Spinal cord (tissue), 10 donors: Measurements from ENCODE around the gene CST6. TPM values are rescaled to one million over a fixed set of nuclear protein-coding genes. Genes with fewer than 3 reads are reported as not detected.
"Not testable (repeated sequence)": the region's sequence is repeated elsewhere in the genome, so short reads cannot be mapped to it uniquely, and the experiment has no call there.

Experiments
- DNase-seq, 6 donors: peaks; one replicate each; pipeline versions ENCODE4 v3.0.0 to v3.0.0-alpha.2; 2013 to 2015; ENCODE audit warnings: low spot score in 6 of 6, low read depth in 4 of 6
- H3K27ac ChIP-seq: one replicate; pipeline ENCODE4 v1.5.1; 2013; ENCODE audit warnings: low read depth, low read length, control low read depth
- H3K27me3 ChIP-seq: one replicate; pipeline ENCODE4 v1.6.1; 2013; ENCODE audit warnings: low read length; ENCODE audit not compliant: control insufficient read depth, insufficient read depth
- H3K36me3 ChIP-seq: one replicate; pipeline ENCODE4 v1.6.1; 2013; ENCODE audit warnings: low read length; ENCODE audit not compliant: control insufficient read depth, insufficient read depth
- H3K4me1 ChIP-seq: one replicate; pipeline ENCODE4 v1.6.1; 2013; ENCODE audit warnings: low read length; ENCODE audit not compliant: control insufficient read depth, insufficient read depth
- H3K4me3 ChIP-seq: one replicate; pipeline ENCODE4 v1.5.1; 2013; ENCODE audit warnings: low read depth, low read length, control low read depth
- H3K9me3 ChIP-seq: one replicate; pipeline ENCODE4 v1.6.1; 2013; ENCODE audit warnings: low read length; ENCODE audit not compliant: control insufficient read depth, insufficient read depth
- WGBS: methylation state at CpG from one replicate; pipeline ENCODE4 v1.1.5; 2013; ENCODE audit warnings: missing lambda C conversion rate; ENCODE audit not compliant: insufficient coverage; 5-methylcytosine and 5-hydroxymethylcytosine counted together
- polyA plus RNA-seq, 2 donors: library from polyadenylated mRNA; unstranded; fragments of 120-200 nt; gene quantifications; one replicate each; pipeline ENCODE4 v1.2.1, GENCODE V29; 2013; ENCODE audit not compliant: insufficient read length in 2 of 2
- total RNA-seq, 2 donors: library from RNA; depleted of rRNA in 1 of 2; stranded (reverse); fragments of 120-200 nt in 1 of 2; fragments of >200 nt in 1 of 2; gene quantifications; one replicate each; pipeline versions ENCODE4 v1.2.3 to v1.2.4, GENCODE V29; 2013 to 2014
- donor health status: healthy.

The CST6 gene
- total and polyA plus RNA-seq, 4 donors = 0.17 TPM; not detected in 3

DNA sequence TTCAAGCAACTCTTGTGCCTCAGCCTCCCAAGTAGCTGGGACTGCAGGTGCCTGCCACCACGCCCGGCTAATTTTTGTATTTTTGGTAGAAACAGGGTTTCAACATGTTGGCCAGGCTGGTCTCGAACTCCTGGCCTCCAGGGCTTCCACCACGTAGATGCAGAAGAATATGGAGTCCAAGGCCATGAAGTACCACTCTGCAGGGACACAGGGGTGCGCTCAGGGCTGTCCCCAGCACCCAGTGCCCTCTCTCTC lies 11.3 kb downstream of the CST6 start:
- H3K4me3 ChIP-seq, H3K36me3 ChIP-seq, DNase-seq, H3K9me3 ChIP-seq, H3K27ac ChIP-seq, H3K4me1 ChIP-seq: not testable (repeated sequence)
- WGBS = 79% methylated on average over 5 of the region's 5 CpGs
- H3K27me3 ChIP-seq = peaks cover 12% of the 10 kb centered on the region

DNA sequence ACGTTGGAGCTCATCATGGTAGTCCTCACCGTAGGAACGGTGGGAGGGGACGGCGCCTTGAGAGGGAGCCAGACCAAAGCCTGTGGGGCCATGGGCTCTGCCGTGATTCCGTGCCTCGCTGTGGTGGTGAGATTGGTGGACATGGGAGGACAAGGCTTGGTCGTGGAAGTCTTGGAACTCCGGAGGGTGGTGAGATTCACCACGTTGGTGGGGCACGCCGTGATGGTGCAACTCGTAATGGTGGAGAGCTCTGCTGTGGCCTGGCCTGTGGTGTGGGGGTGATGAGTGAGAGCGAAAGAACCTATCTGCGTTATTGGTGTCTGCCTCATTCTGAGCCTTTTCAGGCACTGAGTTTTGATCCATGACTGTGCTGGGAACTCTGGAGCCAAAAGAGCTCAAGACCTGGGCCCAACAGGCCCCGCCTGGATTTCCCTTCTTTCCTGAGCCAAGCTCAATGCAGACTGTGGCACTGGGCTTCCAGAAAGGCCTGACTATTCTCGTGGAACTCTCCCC lies 14.3 kb downstream of the CST6 start, which contains the start of gene CATSPER1:
TSS of gene CATSPER1 (minus strand) at position 463 of the 513 bp plus-strand sequence. CDS start at position 363, 100 bp downstream.
- peaks cover 12% of the 10 kb centered on the region for H3K27me3 ChIP-seq

GRCh38 chr11:66032957-66033735 lies 21.3 kb downstream of the CST6 start:
- Histone ChIP-seq H3K36me3 (no peaks in the 10 kb centered on the region), H3K4me1 (no peaks in the 10 kb centered on the region), H3K27ac (no peak overlapping the region), H3K4me3 (no peak overlapping the region), H3K27me3 (no peaks in the 10 kb centered on the region), H3K9me3 (no peaks in the 10 kb centered on the region)
- WGBS = 93% methylated on average over 2 of the region's 8 CpGs
- no peak for DNase-seq

More for the DNA sequence above, 14.3 kb downstream of the CST6 start, which contains the start of gene CATSPER1:
- 86% methylated on average over 17 of the region's 18 CpGs for WGBS
- H3K4me1 ChIP-seq = peaks cover 6% of the 10 kb centered on the region
- H3K36me3 ChIP-seq = no peaks in the 10 kb centered on the region
- no peak within 1 kb of the TSS for H3K4me3 ChIP-seq
- DNase-seq = no peak
- H3K9me3 ChIP-seq = no peaks in the 10 kb centered on the region
- H3K27ac ChIP-seq = no peak within 1 kb of the TSS

- no peaks in the 10 kb centered on the region for H3K4me1 ChIP-seq
- H3K4me3 ChIP-seq = no peak overlapping the region
- peaks cover 5% of the 10 kb centered on the region for H3K36me3 ChIP-seq
- H3K27me3 ChIP-seq = no peaks in the 10 kb centered on the region
- no peaks in the 10 kb centered on the region for H3K9me3 ChIP-seq
- no peak overlapping the region for H3K27ac ChIP-seq
- 92% methylated on average over 5 of the region's 9 CpGs for WGBS
- DNase-seq = no peak
Observed at GRCh38 chr11:66035653-66036333, 24.0 kb downstream of the CST6 start.

- Histone ChIP-seq H3K9me3 (no peaks in the 10 kb centered on the region), H3K27ac (no peak overlapping the region), H3K4me3 (no peak overlapping the region), H3K4me1 (no peaks in the 10 kb centered on the region), H3K36me3 (peaks cover 5% of the 10 kb centered on the region), H3K27me3 (no peaks in the 10 kb centered on the region)
- no peak for DNase-seq
- 69% methylated on average over 3 of the region's 5 CpGs for WGBS
Observed at GRCh38 chr11:66036334-66036710, 24.5 kb downstream of the CST6 start.

DNA sequence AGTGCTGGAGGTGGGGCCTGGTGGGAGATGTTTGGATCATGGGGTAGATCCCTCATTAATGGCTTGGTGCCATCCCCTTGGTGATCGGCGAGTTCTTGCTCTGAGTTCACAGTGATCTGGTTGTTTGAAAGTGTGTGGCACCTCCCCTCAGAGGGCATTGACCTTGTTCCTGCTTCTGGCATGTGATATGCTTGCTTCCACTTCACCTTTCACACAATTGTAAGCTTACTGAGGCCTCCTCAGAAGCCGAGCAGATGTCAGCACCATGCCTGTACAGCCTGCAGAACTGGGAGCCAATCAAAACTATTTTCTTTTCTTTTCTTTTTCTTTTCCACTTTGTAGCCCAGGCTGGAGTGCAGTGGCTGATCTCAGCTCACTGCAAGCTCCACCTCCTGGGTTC lies 25.5 kb downstream of the CST6 start:
- peaks cover 13% of the 10 kb centered on the region for H3K36me3 ChIP-seq
- H3K4me3 ChIP-seq = no peak overlapping the region
- 76% methylated on average over 1 of the region's 3 CpGs for WGBS
- H3K9me3 ChIP-seq = no peaks in the 10 kb centered on the region
- no peak for DNase-seq
- H3K4me1 ChIP-seq = no peaks in the 10 kb centered on the region
- H3K27me3 ChIP-seq = no peaks in the 10 kb centered on the region
- H3K27ac ChIP-seq = no peak overlapping the region

- no peak overlapping the region for H3K27ac ChIP-seq
- no peak overlapping the region for H3K4me3 ChIP-seq
- H3K4me1 ChIP-seq = peaks cover under 1% of the 10 kb centered on the region
- H3K27me3 ChIP-seq = no peaks in the 10 kb centered on the region
- no peak for DNase-seq
- H3K9me3 ChIP-seq = no peaks in the 10 kb centered on the region
- WGBS = 73% methylated on average over 3 of the region's 3 CpGs
- peaks cover 27% of the 10 kb centered on the region for H3K36me3 ChIP-seq
Observed at GRCh38 chr11:66039765-66040164, 28.0 kb downstream of the CST6 start.

DNA sequence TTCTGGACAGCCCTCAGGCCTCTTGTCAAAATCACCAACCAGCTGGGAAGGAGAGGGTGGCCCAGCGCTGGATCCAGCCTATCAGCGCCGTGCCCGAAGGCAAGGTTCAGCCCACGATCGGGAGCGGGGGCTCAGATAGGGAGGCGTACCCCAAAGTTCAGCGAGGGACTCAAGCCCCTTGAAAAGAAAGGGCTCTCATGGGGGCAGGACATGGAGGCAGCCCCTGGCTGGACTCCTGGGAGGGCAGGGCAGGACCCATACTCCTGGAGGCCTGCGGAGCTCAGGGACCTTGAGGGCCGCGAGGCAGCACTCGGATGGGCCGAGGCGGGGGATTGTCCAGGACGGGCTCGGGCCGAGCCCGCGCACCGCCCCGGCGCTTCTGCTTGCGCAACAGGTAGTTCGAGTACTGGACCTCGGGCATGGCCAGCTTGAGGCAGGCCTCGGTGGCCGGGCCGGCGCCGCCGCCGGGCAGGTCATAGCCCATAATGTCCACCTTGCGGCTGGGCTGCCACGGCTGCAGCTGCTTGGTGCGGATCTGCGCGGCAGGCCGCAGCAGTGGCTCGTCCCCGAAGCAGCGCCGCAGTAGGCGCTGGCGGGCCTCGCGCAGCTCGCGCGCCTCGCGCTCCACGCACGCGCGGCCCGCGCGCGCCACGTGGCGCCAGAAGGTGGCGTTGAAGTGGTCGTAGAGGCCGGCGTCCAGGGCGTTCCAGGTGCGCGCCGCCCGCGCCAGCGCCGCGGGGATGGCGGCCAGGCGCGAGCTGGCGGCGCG lies 30.6 kb downstream of the CST6 start:
- Histone ChIP-seq H3K9me3 (no peaks in the 10 kb centered on the region), H3K27me3 (no peaks in the 10 kb centered on the region), H3K4me3 (no peak overlapping the region), H3K36me3 (peaks cover 32% of the 10 kb centered on the region), H3K27ac (no peak overlapping the region), H3K4me1 (peaks cover 17% of the 10 kb centered on the region)
- no peak for DNase-seq
- WGBS = 95% methylated on average over 81 of the region's 81 CpGs

- DNase-seq = no peak
Observed at GRCh38 chr11:66042996-66043906, 31.4 kb downstream of the CST6 start.

More at GRCh38 chr11:66042996-66043906, 31.4 kb downstream of the CST6 start:
- Histone ChIP-seq H3K36me3 (peaks cover 32% of the 10 kb centered on the region), H3K27ac (no peak overlapping the region), H3K27me3 (no peaks in the 10 kb centered on the region), H3K4me1 (peaks cover 26% of the 10 kb centered on the region), H3K9me3 (no peaks in the 10 kb centered on the region), H3K4me3 (no peak overlapping the region)
- WGBS = 97% methylated on average over 86 of the region's 88 CpGs
